Measurements from ENCODE around the gene ACBD6. TPM values are rescaled to one million over a fixed set of nuclear protein-coding genes. Genes with fewer than 3 reads are reported as not detected.

Gene ACBD6
- polyA plus RNA-seq, 1 experiment = 49.0 TPM

GRCh38 chr1:180494370-180494769 lies 8.0 kb downstream of the ACBD6 start:
- Histone ChIP-seq H3K36me3 (ENCODE audit: control insufficient read depth, insufficient read depth, low read length) (no peaks in the 10 kb centered on the region; the same call in 1 of the 2 replicates), H3K27me3 (ENCODE audit: control insufficient read depth, insufficient read depth, low read length) (no peaks in the 10 kb centered on the region), H3K4me3 (ENCODE audit: low read depth, low read length) (no peak overlapping the region)
- ChIA-PET CTCF (interaction anchor here (1.2 kb wide), 1 partner anchor 241 kb away, joined by 4 read pairs; no protein-coding TSS in a partner anchor), POLR2A (no interaction called here)
- TF ChIP-seq CTCF (IDR thresholded peaks at IDR 0.05; ENCODE audit: insufficient read depth, low read depth, low read length) = no peak
- DNase-seq (ENCODE audit: low read depth) = no peak

DNA sequence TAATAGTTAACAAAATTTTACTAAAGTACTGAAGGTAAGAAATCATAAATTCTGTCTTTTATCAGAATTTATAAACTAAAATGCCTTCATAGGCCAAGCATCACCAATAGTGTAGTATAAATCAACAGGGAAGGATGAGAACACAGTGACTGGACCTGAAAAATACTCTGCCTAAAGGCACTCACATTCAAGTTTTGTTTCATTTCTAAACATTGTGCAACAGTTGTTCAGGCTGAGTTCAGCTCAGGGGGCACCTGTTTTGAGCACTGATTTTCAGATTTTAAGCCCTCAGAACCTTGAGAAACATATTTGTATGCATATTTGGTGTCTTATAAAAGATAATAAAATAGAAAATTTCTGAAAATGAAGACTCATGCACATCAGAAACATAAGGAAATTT lies 12.4 kb downstream of the ACBD6 start:
- CTCF ChIA-PET = interaction anchor here (2.1 kb wide), 1 partner anchor 237 kb away, joined by 5 read pairs; no protein-coding TSS in a partner anchor
- Histone ChIP-seq H3K27me3 (ENCODE audit: control insufficient read depth, insufficient read depth, low read length) (no peaks in the 10 kb centered on the region), H3K36me3 (ENCODE audit: control insufficient read depth, insufficient read depth, low read length) (peaks cover 1% of the 10 kb centered on the region; the same call in 1 of the 2 replicates), H3K4me3 (ENCODE audit: low read depth, low read length) (no peak overlapping the region)
- DNase-seq (ENCODE audit: low read depth) = no peak
- no peak for TF ChIP-seq CTCF (IDR thresholded peaks at IDR 0.05; ENCODE audit: insufficient read depth, low read depth, low read length)
- POLR2A ChIA-PET = no interaction called here

GRCh38 chr1:180489313-180489712 lies 13.1 kb downstream of the ACBD6 start:
- H3K36me3 ChIP-seq (ENCODE audit: control insufficient read depth, insufficient read depth, low read length) = peaks cover 1% of the 10 kb centered on the region; the same call in 1 of the 2 replicates
- no peak for TF ChIP-seq CTCF (IDR thresholded peaks at IDR 0.05; ENCODE audit: insufficient read depth, low read depth, low read length)
- CTCF ChIA-PET = interaction anchor here (0.7 to 2.1 kb wide), 6 partner anchors 10 to 590 kb away, joined by 3 to 5 read pairs (median 4); no protein-coding TSS in a partner anchor
- POLR2A ChIA-PET = interaction anchor here (0.6 kb wide), 1 partner anchor 374 kb away, joined by 3 read pairs; no protein-coding TSS in a partner anchor
- no peaks in the 10 kb centered on the region for H3K27me3 ChIP-seq (ENCODE audit: control insufficient read depth, insufficient read depth, low read length)
- no peak for DNase-seq (ENCODE audit: low read depth)
- no peak overlapping the region for H3K4me3 ChIP-seq (ENCODE audit: low read depth, low read length)

DNA sequence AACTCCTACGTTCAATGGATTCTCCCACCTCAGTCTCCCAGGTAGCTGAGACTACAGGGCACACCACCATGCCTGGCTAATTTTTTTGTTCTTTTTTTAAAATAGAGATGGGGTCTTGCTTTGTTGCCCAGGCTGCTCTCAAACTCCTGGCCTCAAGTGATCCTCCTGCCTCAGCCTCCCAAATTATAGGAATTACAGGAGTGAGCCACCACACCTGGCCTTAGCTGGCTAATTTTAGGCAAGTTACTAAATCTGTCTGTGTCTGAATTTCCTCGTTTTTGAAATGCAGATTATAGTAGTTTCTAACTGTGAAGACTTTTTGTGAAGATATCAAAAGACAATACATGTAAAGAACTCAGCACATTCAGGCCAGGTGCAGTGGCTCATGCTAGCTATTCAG lies 13.7 kb downstream of the ACBD6 start:
- Histone ChIP-seq H3K27me3 (ENCODE audit: control insufficient read depth, insufficient read depth, low read length) (no peaks in the 10 kb centered on the region), H3K36me3 (ENCODE audit: control insufficient read depth, insufficient read depth, low read length) (peaks cover 1% of the 10 kb centered on the region; the same call in 1 of the 2 replicates), H3K4me3 (ENCODE audit: low read depth, low read length) (no peak overlapping the region)
- ChIA-PET CTCF (interaction anchor here (0.6 to 2.1 kb wide), 6 partner anchors 9 to 301 kb away, joined by 3 to 5 read pairs (median 4); no protein-coding TSS in a partner anchor), POLR2A (no interaction called here)
- DNase-seq (ENCODE audit: low read depth) = no peak
- no peak for TF ChIP-seq CTCF (IDR thresholded peaks at IDR 0.05; ENCODE audit: insufficient read depth, low read depth, low read length)

- Histone ChIP-seq H3K36me3 (ENCODE audit: control insufficient read depth, insufficient read depth, low read length) (peaks cover 1% of the 10 kb centered on the region; the same call in 1 of the 2 replicates), H3K27me3 (ENCODE audit: control insufficient read depth, insufficient read depth, low read length) (no peaks in the 10 kb centered on the region), H3K4me3 (ENCODE audit: low read depth, low read length) (no peak overlapping the region)
- no peak for TF ChIP-seq CTCF (IDR thresholded peaks at IDR 0.05; ENCODE audit: insufficient read depth, low read depth, low read length)
- ChIA-PET CTCF (interaction anchor here (1.0 kb wide), 1 partner anchor 13 kb away, joined by 3 read pairs; no protein-coding TSS in a partner anchor), POLR2A (no interaction called here)
- no peak for DNase-seq (ENCODE audit: low read depth)
Measured at GRCh38 chr1:180486092-180486491, 16.3 kb downstream of the ACBD6 start.

Data from BJ (cell line).